ENCODE data around the gene JAK1.

GRCh38 chr1:64996541-64997257 is 30.4 kb upstream of the JAK1 start:
- TF ChIP-seq BRCA1 (IDR thresholded peaks at IDR 0.05; ENCODE audit: low read depth, low read length) (no peak), CTCF (IDR thresholded peaks at IDR 0.05 in 2 of 3, conservative IDR thresholded peaks at IDR 0.05 in 1 of 3; ENCODE audit: control insufficient read depth in 2 of 3, extremely low read depth in 1 of 3, insufficient read depth in 1 of 3, low read depth in 3 of 3, low read length in 3 of 3) (no peak), SMC3 (IDR thresholded peaks at IDR 0.05; ENCODE audit: borderline replicate concordance, low read length) (no peak), ZNF24 (IDR thresholded peaks at IDR 0.05) (no peak), SP1 (IDR thresholded peaks at IDR 0.05; ENCODE audit: low read depth, low read length) (no peak), YY1 (IDR thresholded peaks at IDR 0.05; ENCODE audit: low read depth, low read length) (no peak), KDM1A (IDR thresholded peaks at IDR 0.05; ENCODE audit: borderline replicate concordance) (no peak), PRDM15 (CRISPR knock-in tag; IDR thresholded peaks at IDR 0.05) (no peak), HDAC6 (IDR thresholded peaks at IDR 0.05; ENCODE audit: unreplicated experiment) (no peak), POLR2AphosphoS5 (IDR thresholded peaks at IDR 0.05; ENCODE audit: low read length) (no peak), TCF7 (IDR thresholded peaks at IDR 0.05; ENCODE audit: borderline replicate concordance) (no peak)
